A204.1 (cell line): ENCODE measurements around the gene ARHGAP21.
"Not testable (repeated sequence)": the region's sequence is repeated elsewhere in the genome, so short reads cannot be mapped to it uniquely, and the experiment has no call there.

Source experiments
- FAIRE-seq: peaks from 2 replicates; lab custom pipeline; 2012; peaks lifted over from hg19 to GRCh38; lab: Jason Lieb, UNC

Gene ARHGAP21

DNA sequence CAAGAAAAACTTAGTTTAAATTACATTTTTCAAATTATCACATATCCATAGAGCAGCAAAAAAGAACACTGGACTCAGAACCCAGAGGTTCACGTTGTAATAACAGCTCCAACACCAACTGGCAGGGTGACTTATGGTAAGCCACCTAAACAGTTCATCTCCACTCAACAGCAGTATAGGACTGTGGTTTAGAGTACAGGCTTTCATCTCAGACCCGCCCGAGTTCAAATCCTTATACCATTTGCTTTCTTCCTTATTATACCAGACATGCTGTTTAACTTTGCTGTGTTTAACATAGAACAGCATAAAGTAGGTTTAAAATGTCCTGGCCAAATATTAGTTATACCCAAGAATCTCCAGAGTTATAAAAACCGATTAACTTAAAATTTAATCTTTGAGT is 97.9 kb downstream of the ARHGAP21 start:
- FAIRE-seq = no peak

DNA sequence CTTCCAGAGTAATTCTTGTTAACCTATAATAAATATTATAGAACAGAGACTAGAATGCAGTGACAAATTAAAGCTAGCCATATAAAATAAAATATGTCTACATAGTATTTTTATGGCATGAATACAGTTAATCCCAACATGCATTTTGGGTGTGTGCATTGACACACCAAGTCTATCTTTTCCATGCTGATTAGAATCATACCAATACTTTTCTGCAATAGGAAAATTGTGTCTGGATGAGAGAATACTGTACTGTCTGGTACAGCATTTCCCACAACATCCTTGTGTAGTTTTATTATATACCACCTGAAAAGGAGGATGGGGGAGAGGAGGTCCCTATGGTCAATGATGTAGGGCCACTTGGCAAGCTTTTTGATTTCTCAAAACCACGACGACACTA is 100.3 kb downstream of the ARHGAP21 start:
- no peak for FAIRE-seq

DNA sequence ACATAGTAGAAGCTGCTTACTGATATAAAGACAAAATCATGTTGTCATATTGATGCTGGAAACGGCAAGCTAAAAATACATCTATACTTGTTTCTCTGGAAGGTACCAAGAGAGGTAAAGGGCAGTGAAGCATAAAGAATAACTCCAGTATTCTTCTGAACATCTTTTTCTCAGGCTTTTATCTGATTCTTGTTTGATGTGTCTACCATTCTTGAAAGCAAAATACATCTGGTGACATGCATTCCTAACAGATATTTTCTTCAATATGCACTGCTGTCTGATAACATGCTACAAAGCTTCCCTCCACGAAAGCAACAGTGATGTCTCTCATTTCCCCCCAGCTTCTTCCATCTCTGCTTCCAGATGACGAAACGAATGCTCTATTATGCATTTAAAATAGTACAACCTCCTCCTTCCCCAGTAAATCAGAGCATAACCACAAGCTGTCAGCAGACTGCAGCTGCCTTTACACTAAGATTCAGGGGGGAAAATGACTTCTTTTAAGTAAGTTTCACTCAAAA is 100.8 kb downstream of the ARHGAP21 start:
- FAIRE-seq = no peak

DNA sequence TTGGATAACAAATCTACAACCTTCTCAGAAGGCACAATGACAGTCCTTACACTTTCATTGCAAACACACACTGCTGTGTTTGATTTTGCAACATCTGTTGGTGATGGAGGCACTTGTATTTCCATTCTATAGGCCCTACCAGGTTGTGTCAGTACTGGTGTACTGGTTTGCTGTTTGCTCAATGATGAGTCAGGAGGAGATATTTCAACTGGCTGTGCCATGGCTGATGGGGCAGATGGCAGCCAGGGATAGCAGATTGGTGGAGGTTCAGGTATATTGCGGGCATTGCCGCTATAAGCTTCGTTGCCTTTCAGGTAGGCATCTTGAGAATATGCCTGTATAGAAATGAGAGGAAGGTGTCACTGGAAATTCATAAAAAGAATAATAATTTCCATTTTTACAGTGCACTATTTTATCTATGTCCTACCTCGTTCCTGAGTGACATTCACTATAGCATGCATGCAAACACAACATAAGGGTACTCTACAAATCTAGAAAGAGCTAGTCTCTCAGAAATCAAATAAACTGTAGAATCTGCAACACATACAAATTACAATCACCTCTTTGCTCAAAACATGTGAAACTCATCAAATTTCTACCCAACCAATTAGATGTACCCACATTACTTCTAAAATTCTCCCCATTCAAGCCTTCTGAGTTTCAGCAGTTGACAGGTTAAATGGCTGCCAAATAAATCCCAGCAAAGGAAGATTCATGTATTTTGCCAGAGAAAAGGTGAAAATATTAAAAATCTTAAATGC is 102.5 kb downstream of the ARHGAP21 start:
- not testable (repeated sequence) for FAIRE-seq

DNA sequence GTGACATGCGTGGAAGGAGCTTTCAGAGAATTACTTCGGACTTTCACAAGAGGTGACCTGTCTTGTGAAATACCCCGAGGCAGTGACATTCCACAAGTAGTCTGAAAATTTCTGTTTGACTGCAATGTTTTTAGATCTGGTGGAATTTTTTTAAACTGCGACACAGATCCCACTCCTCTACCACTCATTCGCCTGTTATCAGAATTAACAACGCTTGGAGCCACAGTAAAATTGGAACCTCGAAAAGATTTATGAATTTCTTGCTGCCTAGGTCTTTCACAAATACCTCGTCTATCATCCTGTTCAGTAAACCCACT is 103.7 kb downstream of the ARHGAP21 start:
- FAIRE-seq = not testable (repeated sequence)

DNA sequence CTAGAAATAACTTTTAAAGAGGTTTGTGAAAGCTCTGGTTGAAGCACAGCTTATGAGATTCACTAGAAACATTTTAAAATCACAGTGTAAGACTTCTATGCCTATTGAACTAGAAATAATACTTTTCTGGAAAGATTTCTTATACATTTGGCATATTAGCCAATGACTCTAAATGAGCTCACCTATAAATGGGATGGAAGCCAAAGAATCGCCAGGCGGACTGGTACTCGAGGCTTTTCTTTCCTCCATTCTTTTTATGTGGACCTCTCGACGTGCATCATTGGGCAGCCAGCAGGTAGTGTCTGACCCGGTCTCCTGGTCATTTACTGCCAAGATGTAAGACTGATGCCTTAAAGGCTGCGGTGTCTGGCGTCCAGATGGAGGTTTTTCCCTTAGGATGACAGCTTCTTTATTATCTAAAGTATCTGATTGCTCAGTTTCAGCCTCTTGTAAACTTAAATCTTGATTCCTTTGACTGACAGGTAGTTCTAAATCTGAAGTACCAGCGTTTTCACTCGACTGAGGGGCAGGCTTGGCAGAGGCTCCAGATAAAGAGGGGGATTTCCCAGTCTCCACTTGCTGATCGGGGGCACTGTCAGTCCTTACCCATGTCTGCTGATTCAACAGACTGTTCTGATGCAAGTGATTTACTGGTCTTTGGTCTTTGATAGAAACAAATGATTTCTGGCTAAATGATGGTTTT is 104.2 kb downstream of the ARHGAP21 start:
- FAIRE-seq = not testable (repeated sequence)

DNA sequence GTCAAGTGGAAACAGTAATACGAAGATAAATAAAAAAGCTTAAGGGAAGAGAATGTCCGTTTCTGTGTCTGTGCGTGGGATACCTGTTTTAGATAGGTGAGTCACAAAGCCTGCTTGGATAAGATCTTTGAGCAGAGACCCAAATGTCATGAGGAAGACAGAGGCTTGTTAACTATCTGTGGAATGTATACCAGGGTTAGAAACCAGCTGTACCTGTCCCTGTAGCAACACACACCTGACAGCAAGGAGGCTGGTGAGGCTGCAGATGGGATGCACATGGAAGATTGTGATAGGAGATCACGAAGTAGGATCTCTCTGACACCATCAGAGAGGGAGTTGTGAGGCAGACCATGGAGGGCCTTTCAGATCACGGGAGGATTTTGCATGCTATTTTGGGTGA is 105.3 kb downstream of the ARHGAP21 start:
- no peak for FAIRE-seq

DNA sequence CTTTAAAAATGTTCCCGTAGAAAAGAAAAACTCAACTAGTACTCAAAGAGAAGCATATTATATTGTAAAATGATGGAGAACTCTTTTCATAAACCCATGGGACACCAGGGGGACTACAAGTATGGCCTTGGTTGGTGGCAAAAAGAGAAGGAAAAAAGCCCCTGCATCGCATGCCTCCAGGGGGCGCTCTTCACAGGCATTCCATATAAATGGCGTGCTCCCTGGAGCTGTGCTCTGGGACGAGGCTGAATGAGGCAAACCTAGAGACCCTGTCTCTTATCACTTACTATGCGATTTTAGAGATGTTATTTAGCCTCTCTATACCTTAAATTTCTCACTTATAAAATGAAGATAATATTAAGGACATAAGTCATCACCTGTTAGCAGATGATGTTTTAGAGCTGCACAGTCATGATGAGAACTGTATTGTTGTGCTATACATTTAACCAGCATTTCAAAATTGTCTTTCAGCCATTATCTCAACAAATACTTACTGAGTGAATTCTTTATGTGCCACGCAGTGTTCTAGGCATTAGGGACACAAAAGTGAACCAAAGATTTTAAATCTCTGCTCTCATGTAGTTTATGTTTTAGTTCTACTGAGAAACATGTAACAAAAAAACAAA is 105.8 kb downstream of the ARHGAP21 start:
- no peak for FAIRE-seq

DNA sequence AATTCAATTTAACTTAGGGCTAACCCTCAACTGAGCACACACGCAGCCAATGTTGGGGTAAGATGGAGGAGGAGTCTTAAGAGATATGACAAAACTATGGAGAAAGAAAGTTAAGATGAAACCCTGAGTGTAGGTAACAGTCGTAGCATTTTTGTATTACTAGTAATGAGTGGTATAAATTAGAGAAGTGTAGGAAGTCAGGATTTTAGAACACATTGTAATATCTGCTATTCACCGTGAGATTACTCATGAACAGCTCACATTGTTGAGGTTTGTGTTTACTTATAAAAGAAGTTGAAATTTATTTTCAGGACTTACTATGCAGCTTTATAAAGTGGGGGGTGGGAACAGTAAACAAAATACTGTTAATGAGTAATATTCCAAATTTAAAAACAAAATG is 107.2 kb downstream of the ARHGAP21 start:
- FAIRE-seq = no peak

DNA sequence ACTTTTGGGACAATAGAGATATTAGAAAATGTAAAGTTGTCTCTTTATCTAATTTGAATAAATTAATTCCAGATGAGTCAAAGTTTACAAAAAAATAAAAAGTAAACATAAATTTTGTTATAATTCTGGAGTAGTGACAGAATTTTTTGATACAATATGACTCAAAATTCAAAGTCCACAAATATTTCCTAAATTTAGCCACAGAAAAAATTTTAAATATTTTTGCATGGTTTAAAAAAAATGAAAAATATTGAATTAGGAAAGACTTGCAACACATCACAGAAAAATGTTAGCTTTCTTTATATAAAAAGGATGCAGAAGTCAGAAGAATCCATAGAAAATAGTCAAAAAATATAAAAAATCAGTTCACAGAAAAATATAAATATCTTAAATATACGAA is 117.7 kb downstream of the ARHGAP21 start:
- FAIRE-seq = peak; percentile 59

DNA sequence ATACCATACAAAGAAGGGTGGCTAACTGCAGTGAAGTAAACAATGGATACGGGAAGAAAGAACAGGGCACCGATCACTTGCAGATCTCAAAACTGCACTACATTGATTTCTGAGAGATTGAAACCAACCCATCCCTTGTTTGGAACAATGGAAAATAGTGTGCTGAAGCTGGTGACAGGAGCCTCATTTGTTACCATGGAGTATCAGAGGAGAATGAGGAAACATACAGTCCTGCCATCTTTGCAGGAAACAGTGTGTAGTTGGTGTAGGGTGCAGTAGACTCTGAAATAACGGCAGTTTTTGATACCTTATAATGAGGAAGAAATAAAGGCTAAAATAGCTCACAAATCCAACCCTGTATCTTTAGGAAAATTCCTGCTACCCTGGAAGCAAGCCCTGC is 118.5 kb downstream of the ARHGAP21 start:
- FAIRE-seq = no peak

DNA sequence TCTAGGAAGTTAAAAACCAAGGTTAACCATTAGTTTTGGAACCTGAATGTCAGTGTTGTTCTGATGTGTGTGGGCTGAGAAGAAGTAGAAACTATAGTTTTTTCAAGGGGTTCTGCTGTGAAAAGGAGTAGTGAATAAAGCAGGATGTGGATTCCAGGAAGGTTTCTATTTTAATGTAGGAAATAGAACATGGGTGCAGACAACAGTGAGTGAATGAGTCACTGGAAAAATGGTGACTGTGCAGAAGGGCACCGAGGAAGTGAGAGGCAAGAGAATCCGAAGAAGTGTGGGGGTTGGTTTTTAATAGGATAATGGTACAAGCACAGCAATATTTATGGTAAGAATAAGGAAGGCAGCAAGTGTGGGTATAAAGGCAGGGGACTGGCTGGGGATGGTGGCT is 120.4 kb downstream of the ARHGAP21 start:
- no peak for FAIRE-seq

DNA sequence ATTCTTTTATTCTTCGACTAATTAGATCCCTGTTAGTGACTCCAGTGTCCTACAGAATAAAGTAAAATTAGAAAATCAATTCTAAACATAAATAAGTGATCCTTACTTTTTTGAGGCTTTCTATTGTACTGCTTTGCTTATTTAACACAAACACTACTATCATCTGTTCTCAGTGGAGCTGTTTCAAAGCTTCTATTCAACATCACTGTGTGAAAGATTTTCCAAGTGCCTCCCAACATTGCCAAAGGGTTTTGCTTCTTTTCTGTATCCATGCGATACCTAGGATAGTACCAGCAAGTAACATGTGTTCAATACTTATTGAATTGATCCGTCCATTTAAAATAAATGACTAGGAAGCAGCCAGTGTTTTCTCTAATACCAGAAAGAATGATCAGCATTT is 125.7 kb downstream of the ARHGAP21 start:
- FAIRE-seq = no peak

DNA sequence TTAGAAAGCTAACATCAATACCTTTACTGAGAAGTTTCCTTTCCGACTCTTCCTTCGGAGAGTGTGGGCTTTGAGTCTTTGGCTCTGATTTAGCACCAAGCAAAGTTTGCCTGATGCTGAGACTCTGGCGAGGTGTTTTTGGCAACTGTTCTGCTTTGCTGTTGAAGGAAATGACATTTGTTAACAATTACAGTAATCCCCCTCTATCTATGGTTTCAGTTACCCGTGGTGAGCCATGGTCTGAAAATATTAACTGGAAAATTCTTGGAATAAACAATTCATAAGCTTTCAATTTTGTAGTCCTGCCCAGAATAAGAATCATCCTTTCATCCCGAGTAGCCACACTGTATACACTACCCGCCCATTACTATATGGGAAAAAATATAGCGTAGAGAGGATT is 126.3 kb downstream of the ARHGAP21 start:
- FAIRE-seq = no peak

DNA sequence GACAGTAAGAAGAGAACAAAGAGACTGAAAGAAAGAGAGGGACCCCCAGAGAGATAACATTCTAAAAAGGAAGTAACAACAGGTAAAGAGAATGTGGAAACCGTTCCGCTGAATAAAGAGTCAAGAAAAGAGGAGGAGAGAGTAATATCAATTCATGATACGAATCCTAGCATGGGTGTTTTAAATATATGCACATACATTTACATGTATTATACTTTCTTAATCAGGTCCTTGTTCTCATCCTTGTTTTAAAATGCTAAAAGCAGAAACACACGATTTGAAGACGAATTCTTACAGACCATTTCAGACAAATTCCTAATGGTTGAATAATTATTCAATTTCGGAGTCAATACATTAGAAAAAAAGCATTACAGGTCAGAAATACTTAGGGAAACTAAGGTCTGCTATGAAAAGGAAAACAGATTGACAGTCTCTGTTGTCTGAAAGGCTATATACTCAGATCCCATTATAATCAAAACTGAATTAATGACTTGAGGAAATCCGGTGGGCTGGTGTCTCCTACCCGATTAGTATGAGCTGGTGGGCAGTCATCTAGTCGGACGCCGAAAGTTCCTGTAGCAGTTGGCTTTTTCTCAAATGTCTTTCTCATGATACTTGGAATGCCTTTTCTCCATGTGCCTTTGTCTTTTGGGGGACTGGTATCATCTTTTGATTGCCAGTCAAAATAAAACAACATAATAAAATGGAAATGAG is 127.3 kb downstream of the ARHGAP21 start:
- FAIRE-seq = no peak

DNA sequence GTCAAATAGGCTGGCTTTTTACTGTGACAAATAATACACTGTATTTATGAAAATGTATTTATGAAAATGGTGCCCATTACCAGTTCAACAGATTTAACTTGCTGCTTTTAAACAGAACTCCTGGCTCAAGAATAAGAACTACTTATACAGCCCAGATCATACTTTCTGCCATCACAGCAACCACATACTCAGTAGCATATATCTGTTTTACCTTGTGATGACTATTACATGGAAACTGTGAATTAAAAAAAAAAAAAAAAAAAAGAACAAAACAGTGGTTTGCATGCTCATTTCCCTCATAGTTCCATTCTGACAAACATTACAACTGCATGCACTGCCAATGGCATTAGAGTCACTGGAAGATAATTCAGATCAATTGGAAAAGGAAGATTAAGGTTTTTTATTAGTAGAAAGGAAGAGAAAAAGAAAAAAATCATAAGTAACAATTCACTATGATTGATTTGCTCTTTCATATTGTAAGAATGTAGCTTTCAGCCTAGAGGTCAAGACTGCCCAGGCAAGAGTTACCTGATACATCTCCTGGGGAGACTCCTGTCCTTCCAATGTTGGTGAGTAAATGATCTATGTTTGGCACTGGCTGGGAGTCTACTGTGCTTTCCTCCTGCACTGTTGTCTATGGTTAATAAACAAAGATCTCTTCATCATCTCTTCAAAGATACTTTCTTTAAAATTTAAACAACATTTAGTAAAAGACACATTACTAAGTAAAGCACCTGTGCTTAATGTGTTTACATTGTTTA is 132.8 kb downstream of the ARHGAP21 start:
- FAIRE-seq = no peak

DNA sequence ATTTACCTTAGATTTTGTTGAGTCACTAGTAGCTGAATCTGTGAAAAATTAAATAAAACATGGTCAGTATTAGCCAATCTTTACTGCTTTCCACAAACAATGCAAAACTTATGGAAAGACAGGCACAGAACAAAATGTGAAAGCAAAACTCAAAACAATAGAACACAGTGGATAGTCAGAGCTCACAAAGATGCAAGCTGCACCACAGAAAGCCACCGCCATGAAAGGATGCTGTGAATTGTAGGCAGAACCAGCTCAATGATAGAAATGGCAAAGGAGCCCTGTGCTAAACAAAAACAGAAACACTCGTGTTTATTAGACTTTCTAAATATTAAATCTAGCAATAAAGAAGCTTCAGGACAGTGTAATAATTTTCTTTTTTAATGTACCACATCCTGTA is 134.4 kb downstream of the ARHGAP21 start:
- FAIRE-seq = no peak

DNA sequence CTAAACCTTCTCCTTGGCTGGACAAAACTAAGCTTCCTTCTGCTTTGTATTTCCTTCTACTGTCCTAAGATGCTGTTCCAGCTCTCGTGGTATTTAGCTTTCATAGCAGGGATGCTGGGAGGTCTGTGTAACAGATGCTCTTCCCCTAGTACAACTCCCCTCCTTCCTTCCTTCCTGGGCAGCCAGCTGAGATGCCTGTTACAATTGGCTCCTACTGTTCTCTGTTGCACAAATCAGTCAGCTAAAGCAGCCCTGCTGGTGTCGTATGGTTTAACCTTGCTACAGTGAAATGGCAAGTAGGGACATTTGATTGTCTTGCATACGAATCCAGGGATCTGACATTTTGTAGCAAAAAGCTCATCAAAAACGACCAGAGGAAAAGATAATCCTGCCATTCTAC is 143.8 kb downstream of the ARHGAP21 start:
- FAIRE-seq = no peak

DNA sequence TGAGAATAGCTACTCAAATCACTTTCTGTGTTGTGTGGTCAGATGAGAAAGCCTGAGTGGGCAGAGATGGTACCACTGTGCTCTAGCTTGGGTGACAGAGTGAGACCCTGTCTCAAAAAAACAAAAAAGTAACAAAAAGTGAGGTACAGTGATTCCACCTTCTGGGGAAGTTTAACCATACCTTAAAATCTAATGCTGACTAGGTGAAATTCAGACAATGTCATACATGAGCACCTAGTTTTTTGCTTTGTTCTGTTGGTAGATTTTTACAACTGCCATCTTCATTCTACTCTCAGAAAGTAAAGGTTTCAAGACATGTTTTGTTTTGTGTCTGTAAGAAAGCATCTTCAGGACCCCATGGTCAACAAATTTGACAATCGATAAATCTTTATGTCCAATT is 144.2 kb downstream of the ARHGAP21 start:
- no peak for FAIRE-seq

DNA sequence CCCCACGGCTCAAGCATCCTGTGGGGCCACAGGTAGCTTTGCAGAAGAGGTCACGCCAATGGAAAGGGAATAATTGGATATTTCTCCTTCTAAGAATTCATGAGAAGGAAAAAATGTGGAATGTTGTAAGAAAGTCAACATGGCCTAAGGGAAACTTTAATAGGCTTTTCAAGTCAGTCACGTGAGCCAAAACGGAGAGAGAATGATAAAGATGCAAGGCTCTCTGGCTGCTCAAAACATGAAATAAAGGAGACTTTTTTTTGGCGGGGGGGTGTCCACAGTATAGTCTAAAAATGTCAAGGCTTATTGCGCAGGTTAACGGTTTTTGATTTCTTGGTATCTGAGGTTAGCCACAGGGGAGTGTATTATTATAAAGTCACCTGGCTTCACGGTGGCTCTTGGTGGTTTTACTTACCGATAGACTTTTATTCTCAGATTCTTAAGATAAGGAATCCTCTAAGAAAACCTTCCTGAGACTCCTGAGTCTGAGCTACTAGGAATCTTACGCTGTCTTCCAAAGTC is 148.1 kb downstream of the ARHGAP21 start:
- FAIRE-seq = no peak

DNA sequence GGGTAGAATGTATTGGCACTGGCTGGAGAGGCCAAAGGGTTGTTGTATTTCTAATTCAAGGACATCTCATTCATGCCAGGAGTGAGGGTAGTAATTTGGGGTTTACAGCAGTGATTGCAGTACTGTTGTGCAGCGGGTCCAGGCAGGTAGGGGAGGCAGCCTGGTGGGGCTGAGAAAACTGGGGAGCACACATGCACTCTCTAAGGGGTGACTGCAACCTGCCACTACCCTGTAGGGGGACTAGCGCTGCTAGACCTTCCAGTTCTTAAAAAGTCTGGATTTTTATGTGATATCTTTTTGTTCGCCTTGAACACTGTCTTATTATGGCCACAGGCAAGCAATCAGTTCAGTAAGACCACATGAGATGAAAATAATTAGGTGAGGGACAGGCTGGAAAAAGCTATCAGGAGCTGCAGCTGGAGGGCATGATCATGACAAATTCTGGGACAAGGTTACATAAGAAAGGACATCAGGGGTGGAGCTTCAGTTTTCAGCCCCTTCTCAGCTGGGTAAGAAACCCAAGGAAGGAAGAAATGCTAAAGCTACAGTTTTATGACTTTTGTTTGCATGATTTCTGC is 149.0 kb downstream of the ARHGAP21 start:
- FAIRE-seq = no peak
